Testis (tissue), 2 donors: ENCODE results near the gene CDKAL1.

Experiments
- POLR2A ChIP-seq: fragments of 450-650 bp; IDR thresholded peaks from one replicate; pipeline ENCODE4 v1.6.1; 2017; ENCODE audit warnings: antibody characterized with exemption, mild to moderate bottlenecking, moderate library complexity
- TF ChIP-seq, protein P1 (sequence below), 3 experiments: fragments of 450-650 bp in 2 of 3; fragments of 200-600 bp in 1 of 3; sonication (generic) in 1 of 3; IDR thresholded peaks; one replicate each; pipeline ENCODE4 v1.5.1; 2016 to 2019; ENCODE audit warnings: antibody characterized with exemption in 3 of 3, mild to moderate bottlenecking in 2 of 3, moderate library complexity in 1 of 3

DNA sequence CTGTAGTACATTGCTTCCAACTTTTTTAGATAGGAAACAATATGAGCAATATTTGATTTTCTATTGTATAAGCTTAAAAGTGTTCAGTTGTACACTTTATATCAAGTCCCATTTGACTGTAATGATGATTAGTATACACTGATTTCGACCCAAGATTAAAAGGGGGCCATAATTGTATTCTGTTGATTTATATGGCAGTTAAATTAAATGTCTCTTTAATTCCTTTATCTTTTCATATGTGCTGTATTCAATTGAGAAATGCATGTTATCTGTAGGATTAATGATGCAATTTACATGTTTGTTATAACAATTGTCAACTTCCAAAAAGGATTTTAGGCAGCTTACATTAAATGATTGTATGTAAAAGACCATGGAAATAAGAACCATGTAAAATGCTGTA lies 317.5 kb downstream of the CDKAL1 start:
- TF ChIP-seq, protein P1, sequence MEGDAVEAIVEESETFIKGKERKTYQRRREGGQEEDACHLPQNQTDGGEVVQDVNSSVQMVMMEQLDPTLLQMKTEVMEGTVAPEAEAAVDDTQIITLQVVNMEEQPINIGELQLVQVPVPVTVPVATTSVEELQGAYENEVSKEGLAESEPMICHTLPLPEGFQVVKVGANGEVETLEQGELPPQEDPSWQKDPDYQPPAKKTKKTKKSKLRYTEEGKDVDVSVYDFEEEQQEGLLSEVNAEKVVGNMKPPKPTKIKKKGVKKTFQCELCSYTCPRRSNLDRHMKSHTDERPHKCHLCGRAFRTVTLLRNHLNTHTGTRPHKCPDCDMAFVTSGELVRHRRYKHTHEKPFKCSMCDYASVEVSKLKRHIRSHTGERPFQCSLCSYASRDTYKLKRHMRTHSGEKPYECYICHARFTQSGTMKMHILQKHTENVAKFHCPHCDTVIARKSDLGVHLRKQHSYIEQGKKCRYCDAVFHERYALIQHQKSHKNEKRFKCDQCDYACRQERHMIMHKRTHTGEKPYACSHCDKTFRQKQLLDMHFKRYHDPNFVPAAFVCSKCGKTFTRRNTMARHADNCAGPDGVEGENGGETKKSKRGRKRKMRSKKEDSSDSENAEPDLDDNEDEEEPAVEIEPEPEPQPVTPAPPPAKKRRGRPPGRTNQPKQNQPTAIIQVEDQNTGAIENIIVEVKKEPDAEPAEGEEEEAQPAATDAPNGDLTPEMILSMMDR (IDR thresholded peaks at IDR 0.05): no peak
- TF ChIP-seq POLR2A: no peak
